Transverse colon (tissue), 4 donors: Measurements from ENCODE around the gene BAG1. TPM values are rescaled to one million over a fixed set of nuclear protein-coding genes. Genes with fewer than 3 reads are reported as not detected.

Source experiments
- DNase-seq: peaks from one replicate; pipeline ENCODE4 v3.0.0-alpha.2; 2019
- H3K27ac ChIP-seq, 4 donors: fragments of 200-600 bp; sonication (generic); 2 replicates each; pipeline ENCODE4 v1.5.1; 2016 to 2018; ENCODE audit warnings: inconsistent platforms in 4 of 4
- H3K27me3 ChIP-seq: fragments of 200-600 bp; sonication (generic); 2 replicates; pipeline ENCODE4 v1.5.1; 2017; ENCODE audit warnings: inconsistent platforms
- H3K36me3 ChIP-seq, 4 donors: fragments of 200-600 bp; sonication (generic); 2 replicates each; pipeline ENCODE4 v1.5.1; 2017 to 2019; ENCODE audit warnings: inconsistent platforms in 4 of 4
- H3K4me1 ChIP-seq, 4 donors: fragments of 200-600 bp; sonication (generic); 2 replicates each; pipeline ENCODE4 v1.5.1; 2017 to 2020; ENCODE audit warnings: inconsistent platforms in 4 of 4
- H3K4me3 ChIP-seq, 4 donors: fragments of 200-600 bp; sonication (generic); 1 replicate in 1 of 4; 2 replicates in 3 of 4; pipeline versions ENCODE4 v1.5.1 to v1.6.1; 2017 to 2019; ENCODE audit warnings: inconsistent platforms in 4 of 4
- H3K9me3 ChIP-seq, 2 donors: fragments of 200-600 bp; sonication (generic); 2 replicates each; pipeline ENCODE4 v1.5.1; 2017 to 2019; ENCODE audit warnings: inconsistent platforms in 2 of 2
- EP300 ChIP-seq: sonication (generic); formaldehyde crosslinking; IDR thresholded peaks from one replicate; pipeline ENCODE4 v1.6.1; 2017; ENCODE audit warnings: antibody characterized with exemption, low read depth
- POLR2A ChIP-seq: fragments of 450-650 bp; IDR thresholded peaks from one replicate; pipeline ENCODE4 v1.6.1; 2016; ENCODE audit warnings: antibody characterized with exemption, mild to moderate bottlenecking, moderate library complexity
- POLR2AphosphoS5 ChIP-seq, 3 donors: sonication (generic); formaldehyde crosslinking; IDR thresholded peaks; one replicate each; pipeline ENCODE4 v1.6.1; 2016; ENCODE audit warnings: antibody characterized with exemption in 3 of 3
- WGBS, 2 donors: methylation state at CpG; one replicate each; pipeline ENCODE4 v1.1.5; 2018; ENCODE audit warnings: low coverage in 1 of 2; 5-methylcytosine and 5-hydroxymethylcytosine counted together
- in situ Hi-C, 4 donors: fragments of 200-750 bp; cut with MboI; loops; one replicate each; pipeline versions ENCODE4 v1.15.0 to v1.15.1; 2017; ENCODE audit warnings: low sequenced_read_pairs in 3 of 4, low pct_ligation_motif_present in 1 of 4, low pct_unique_long_range_greater_than_20kb in 1 of 4
- intact Hi-C: fragments of 100-400 bp; cut with DNase I; formaldehyde crosslinking; loops from one replicate; pipeline ENCODE4 v1.15.1; 2023; ENCODE audit warnings: low total_unique reads
- total RNA-seq, 4 donors: library from RNA; depleted of rRNA; stranded (reverse); fragments of >200 nt; gene quantifications; one replicate each; pipeline ENCODE4 v1.1.0, GENCODE V29; 2016
- TF ChIP-seq, protein P1 (sequence below), 5 experiments: fragments of 200-600 bp in 3 of 5; fragments of 450-650 bp in 2 of 5; sonication (generic) in 3 of 5; IDR thresholded peaks; 1 replicate in 2 of 5; 2 replicates in 3 of 5; pipeline ENCODE4 v1.5.1; 2016 to 2017; ENCODE audit warnings: antibody characterized with exemption in 5 of 5, inconsistent platforms in 3 of 5, mild to moderate bottlenecking in 2 of 5, moderate library complexity in 1 of 5

Gene BAG1
- total RNA-seq, 4 donors from 2014 or later: 73.2 to 185 (median 131) TPM

DNA sequence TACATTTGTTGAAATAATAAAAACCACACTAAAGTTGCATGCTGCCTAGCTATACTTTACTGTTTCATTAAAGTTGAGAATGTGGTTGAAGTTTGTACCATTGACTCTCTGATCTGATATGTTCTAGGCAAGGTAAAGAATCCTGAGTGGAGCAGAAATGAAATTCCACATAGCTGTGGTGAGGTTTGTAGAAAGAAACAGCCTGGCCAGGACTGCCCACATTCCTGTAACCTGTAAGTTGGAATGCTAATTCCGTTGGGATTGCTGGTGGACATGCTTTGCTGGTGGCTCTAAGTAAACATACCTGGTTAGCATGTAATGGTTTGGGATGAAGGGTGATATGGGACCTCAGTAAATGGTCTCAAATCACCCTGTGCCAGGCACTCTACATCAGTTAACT lies 42.6 kb upstream of the BAG1 start:
- Histone ChIP-seq H3K9me3 (no peaks in the 10 kb centered on the region), H3K4me1 (no peaks in the 10 kb centered on the region), H3K27ac (no peak overlapping the region), H3K27me3 (no peaks in the 10 kb centered on the region), H3K4me3 (no peak overlapping the region), H3K36me3 (peaks cover 0 to 97% (median 44%) of the 10 kb centered on the region in 4 donors)
- no peak for TF ChIP-seq EP300
- no peak for TF ChIP-seq POLR2AphosphoS5 (IDR thresholded peaks at IDR 0.05)
- no peak for TF ChIP-seq POLR2A
- TF ChIP-seq, protein P1, sequence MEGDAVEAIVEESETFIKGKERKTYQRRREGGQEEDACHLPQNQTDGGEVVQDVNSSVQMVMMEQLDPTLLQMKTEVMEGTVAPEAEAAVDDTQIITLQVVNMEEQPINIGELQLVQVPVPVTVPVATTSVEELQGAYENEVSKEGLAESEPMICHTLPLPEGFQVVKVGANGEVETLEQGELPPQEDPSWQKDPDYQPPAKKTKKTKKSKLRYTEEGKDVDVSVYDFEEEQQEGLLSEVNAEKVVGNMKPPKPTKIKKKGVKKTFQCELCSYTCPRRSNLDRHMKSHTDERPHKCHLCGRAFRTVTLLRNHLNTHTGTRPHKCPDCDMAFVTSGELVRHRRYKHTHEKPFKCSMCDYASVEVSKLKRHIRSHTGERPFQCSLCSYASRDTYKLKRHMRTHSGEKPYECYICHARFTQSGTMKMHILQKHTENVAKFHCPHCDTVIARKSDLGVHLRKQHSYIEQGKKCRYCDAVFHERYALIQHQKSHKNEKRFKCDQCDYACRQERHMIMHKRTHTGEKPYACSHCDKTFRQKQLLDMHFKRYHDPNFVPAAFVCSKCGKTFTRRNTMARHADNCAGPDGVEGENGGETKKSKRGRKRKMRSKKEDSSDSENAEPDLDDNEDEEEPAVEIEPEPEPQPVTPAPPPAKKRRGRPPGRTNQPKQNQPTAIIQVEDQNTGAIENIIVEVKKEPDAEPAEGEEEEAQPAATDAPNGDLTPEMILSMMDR (IDR thresholded peaks at IDR 0.05): no peak
- no peak for DNase-seq
- WGBS, 2 donors: 80 to 96% methylated on average over 1 of the region's 1 CpG
- in situ Hi-C loops (no loop called here), intact Hi-C loops (no loop called here)

DNA sequence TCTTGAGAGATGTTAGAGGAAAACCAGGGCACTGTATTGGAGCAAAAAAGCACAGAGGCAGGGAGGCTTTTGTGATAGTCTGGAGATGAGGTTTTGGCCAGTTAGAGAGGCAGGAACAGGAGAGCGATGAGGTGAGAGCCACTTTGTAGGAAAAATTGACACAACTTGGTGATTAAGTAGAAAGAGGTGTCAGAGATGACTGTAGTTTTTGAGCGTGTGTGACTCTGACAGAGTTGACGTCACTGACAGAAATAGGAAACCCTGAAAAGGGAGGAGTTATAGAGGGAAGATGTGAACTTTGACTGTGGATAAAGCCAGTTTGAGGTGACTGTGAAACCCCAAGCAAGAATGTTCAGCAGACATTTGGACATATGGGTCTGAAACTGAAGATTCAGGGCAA lies 41.5 kb upstream of the BAG1 start:
- WGBS, 2 donors: 90 to 100% methylated on average over 1 to 3 of the region's 3 CpGs
- Histone ChIP-seq H3K36me3 (peaks cover 0 to 95% (median 44%) of the 10 kb centered on the region in 4 donors), H3K4me1 (no peaks in the 10 kb centered on the region), H3K27me3 (no peaks in the 10 kb centered on the region), H3K4me3 (no peak overlapping the region), H3K27ac (no peak overlapping the region), H3K9me3 (no peaks in the 10 kb centered on the region)
- no peak for DNase-seq
- in situ Hi-C loops: no loop called here
- intact Hi-C loops: no loop called here
- no peak for TF ChIP-seq POLR2AphosphoS5 (IDR thresholded peaks at IDR 0.05)
- TF ChIP-seq, protein P1 (IDR thresholded peaks at IDR 0.05): no peak
- TF ChIP-seq POLR2A: no peak
- no peak for TF ChIP-seq EP300

DNA sequence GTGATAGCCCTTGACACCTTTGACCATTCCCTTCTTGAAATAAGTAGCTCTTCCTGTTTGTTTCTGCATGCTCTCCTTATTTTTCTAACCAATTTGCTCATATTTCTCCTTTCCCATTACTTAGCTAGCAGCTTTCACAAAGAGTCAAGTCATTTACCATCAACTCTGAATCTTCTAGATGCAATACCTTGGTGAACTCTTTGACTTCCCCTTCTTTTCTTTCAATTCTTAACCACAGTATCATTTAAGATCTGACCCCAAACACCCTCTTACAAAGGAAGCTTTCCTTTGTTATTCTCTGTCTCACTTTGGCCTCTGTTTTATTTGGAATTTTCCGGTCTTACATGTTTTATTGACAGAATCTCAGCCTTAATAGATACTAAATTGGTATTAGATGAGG lies 39.9 kb upstream of the BAG1 start:
- TF ChIP-seq POLR2AphosphoS5 (IDR thresholded peaks at IDR 0.05) (no peak), POLR2A (no peak), EP300 (no peak)
- TF ChIP-seq, protein P1 (IDR thresholded peaks at IDR 0.05): no peak
- intact Hi-C loops (no loop called here), in situ Hi-C loops (no loop called here)
- Histone ChIP-seq H3K36me3 (peaks cover 0 to 92% (median 45%) of the 10 kb centered on the region in 4 donors), H3K9me3 (no peaks in the 10 kb centered on the region), H3K27ac (no peak overlapping the region), H3K4me1 (peaks cover 0 to 9% (median 0%) of the 10 kb centered on the region in 4 donors), H3K27me3 (no peaks in the 10 kb centered on the region), H3K4me3 (no peak overlapping the region)
- no peak for DNase-seq
- WGBS, 2 donors: 77 to 83% methylated on average over 1 of the region's 1 CpG

DNA sequence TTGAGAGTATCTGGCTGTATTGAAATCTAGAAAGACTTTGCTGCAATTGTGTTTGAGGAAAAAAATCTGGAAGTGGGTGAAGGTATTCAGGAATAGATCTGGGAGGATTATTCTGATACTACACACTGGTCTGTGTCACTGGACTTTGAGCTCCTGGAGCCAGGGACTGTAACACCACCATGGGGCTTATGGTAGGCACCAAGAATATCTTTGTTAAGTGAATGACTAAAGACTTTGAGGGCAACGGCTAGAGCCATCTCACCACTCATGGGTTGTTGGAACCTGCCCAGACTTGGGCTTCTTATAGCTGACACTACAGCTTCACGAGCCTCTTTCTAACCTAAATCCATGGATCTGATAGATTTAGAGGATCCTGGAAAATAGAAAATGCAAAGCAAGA lies 36.0 kb upstream of the BAG1 start:
- H3K27me3 ChIP-seq: no peaks in the 10 kb centered on the region
- no peak for DNase-seq
- peaks cover 0 to 73% (median 36%) of the 10 kb centered on the region in 4 donors for H3K36me3 ChIP-seq
- peaks cover 26 to 47% (median 30%) of the 10 kb centered on the region in 4 donors for H3K4me1 ChIP-seq
- TF ChIP-seq POLR2A (no peak), POLR2AphosphoS5 (IDR thresholded peaks at IDR 0.05) (no peak), EP300 (no peak)
- TF ChIP-seq, protein P1 (IDR thresholded peaks at IDR 0.05): no peak
- in situ Hi-C loops (no loop called here), intact Hi-C loops (no loop called here)
- H3K27ac ChIP-seq: no peak overlapping the region
- 79% methylated on average over 2 of the region's 2 CpGs; no CpG with 5 or more reads in 1 of the 2 donors for WGBS, 2 donors
- no peaks in the 10 kb centered on the region for H3K9me3 ChIP-seq
- no peak overlapping the region for H3K4me3 ChIP-seq
